Fibroblast of gingiva (primary cell): ENCODE data around the gene NELFA.
A peak's percentile ranks its signal among the peaks of the same experiment; 100 is the strongest.

Source experiments
- DNase-seq: peaks from one replicate; pipeline ENCODE4 v3.0.0-alpha.2; 2011; ENCODE audit warnings: low read depth

Gene NELFA

GRCh38 chr4:1982124-1983052 lies 26.4 kb downstream of the NELFA start:
- no peak for DNase-seq

- peak; percentile 15 for DNase-seq
Observed at GRCh38 chr4:1981251-1982058, 27.3 kb downstream of the NELFA start.

DNA sequence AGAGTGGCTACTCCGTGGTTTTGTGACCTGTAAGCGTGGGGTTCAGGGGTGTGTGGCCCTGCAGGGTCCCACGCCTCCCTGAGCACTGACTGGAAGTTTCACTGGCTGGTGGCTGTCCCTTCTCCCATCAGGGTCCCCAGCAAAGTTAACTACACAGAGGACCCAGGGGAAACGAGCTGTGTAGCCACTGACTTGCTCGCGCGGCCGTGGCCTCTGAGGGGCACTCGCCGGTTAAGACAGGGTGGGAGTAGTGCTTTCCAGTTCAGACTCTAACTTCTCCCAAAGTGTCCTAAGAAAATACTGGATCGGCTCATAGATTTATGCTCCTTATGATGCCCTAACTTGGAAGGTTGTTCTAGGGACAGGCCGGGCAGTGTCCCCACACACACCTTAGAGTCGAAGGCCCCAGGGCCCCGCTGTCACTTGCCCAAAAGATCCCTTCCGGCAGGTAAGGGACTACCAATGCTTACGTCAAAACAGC lies 28.2 kb downstream of the NELFA start:
- no peak for DNase-seq

- no peak for DNase-seq
Observed at GRCh38 chr4:1979477-1980196, 29.1 kb downstream of the NELFA start.

DNA sequence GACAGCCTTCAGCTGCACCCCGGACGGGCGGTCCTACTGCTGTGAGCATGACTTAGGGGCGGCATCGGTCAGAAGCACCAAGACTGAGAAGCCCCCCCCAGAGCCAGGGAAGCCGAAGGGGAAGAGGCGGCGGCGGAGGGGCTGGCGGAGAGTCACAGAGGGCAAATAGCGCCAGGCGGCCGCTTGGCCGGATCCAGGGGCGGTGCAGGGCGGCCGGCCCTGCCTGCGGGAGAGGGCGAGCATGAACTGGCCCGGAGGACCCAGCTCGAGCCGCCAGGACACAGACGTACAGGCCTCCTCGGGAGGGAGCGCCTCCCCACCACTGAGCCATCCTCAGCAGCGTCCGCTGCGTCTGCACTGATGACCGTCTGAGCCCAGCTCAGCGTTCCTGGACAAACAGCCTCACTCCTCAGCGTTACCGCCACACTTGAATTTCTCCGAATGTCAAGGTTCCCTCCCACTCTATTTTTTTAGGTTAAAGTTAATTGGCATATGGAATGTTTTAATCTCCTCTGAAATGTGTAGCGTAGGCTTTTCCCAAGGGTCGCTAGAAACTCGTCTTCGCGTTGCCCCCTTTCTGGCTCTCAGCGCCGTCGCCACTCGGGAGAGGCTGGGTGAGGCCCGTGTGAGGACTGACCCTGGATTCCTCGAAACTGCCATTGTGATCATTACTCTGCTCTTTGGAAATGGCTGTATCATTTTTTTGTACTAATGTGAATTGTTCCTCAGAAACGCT lies 29.9 kb downstream of the NELFA start:
- DNase-seq: no peak

DNA sequence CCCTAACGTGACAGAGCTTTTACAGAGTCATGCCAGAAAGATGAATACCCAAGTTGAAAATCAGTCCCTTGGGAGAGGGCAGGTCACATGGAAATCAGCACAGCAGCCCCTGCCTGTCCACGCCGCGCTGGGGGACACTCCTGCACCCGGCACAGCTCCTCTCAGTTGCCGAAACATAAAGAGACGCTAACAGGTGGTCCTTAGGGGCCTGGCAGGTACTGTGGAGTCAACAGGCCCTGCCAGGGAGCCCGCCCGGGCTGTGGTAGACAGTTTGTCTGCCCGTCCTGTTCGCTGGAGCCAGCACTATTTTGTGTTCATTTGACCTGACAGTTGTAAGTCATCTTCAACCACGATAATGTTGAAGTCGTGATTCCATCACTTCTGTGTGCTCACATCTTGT lies 30.5 kb downstream of the NELFA start:
- DNase-seq: no peak

DNA sequence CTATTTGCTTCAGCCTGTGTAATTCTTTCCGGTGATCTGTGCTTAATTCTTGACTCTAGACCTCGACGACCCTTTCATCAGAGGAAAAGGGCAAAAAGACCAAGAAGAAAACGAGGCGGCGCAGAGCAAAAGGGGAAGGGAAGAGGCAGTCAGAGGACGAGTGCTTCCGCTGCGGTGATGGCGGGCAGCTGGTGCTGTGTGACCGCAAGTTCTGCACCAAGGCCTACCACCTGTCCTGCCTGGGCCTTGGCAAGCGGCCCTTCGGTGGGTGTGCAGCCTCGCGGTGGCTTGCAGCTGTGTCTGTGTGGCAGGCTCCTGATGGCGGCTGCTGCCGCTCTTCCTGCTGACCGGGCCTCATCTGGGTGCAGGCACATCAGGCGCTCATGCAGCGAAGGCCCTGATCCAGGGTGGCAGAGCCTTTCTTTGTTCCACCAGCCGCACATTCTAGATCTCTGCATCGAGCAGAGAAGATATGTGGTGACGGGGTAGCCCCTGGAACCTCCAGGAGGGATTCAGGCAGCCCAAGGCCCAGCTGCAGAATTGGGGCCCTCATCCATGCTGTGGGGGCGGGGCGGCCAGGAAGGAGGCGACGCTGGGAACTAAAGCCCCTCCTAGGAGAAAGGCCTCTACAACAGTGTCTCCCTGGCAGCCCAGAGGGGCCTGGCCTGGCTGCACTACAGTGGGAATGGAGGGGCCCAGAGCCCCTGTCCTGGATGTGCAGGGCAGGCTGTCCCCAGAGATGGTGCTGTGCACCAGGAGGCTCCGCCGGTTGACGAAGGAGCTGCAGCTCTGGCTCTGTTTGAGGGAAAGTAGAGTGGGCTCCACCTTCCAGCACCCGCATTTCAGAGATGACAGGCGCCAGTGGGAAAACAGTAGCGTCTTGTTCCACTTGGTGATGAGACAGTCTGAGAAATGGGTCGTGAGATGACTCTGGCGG lies 32.1 kb downstream of the NELFA start:
- DNase-seq: no peak

GRCh38 chr4:1975880-1976279 lies 32.9 kb downstream of the NELFA start:
- DNase-seq: no peak

- no peak for DNase-seq
Observed at GRCh38 chr4:1975391-1975801, 33.4 kb downstream of the NELFA start.

DNA sequence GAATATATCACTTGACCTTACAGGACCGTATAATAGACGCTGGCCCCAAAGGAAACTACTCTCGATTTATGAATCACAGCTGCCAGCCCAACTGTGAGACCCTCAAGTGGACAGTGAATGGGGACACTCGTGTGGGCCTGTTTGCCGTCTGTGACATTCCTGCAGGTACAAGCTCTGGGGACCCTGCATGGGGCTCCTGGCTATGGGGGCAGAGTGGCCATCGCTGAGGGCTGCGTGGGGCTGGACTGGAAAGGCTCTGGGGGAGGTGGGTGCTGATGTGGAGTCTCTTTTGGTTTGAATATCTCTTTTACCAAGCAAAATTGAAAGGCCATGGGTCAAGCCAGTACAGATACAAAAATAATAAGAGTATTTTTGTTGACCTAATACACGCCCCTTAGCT lies 33.9 kb downstream of the NELFA start:
- no peak for DNase-seq

DNA sequence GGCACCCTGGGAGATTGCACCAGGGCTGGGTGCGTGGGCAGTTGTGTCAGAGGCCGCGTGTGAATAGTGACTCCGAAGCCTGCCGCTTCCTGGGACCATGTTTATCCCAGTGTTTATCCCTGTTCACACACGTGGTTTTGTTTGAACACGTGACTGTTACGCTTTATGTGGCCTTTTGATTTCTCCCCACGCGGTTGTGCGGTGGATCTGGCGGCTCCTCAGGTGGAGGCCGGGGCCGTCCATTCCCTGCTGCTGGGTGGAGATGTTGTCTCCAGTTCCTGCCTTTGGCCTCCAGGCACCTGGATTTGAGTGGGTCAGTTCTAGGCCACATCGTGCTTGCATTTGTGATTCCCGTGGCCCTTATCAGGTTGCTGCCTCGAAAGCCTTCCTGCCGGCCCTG lies 35.1 kb downstream of the NELFA start:
- DNase-seq: no peak

DNA sequence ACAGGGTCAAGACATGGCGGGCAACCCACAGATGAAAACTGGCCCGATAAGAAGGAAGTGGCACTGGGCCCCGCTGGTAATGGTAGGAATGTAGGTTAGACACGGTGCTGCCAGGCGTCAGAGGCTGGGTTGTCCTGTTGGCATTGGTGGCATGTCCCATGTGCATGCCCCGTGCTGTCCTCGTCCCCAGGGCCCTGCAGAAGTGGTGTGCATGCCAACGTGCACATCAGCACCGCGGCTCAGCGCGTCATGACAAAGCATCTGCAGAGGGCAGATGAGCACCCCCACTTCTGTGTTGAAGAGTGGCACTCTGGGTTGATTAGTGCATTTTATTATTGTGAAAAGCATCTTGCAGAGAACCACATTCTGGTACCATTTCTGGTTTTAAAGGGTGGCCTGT lies 35.6 kb downstream of the NELFA start:
- DNase-seq: no peak

GRCh38 chr4:1972414-1972813 lies 36.4 kb downstream of the NELFA start:
- DNase-seq: no peak

DNA sequence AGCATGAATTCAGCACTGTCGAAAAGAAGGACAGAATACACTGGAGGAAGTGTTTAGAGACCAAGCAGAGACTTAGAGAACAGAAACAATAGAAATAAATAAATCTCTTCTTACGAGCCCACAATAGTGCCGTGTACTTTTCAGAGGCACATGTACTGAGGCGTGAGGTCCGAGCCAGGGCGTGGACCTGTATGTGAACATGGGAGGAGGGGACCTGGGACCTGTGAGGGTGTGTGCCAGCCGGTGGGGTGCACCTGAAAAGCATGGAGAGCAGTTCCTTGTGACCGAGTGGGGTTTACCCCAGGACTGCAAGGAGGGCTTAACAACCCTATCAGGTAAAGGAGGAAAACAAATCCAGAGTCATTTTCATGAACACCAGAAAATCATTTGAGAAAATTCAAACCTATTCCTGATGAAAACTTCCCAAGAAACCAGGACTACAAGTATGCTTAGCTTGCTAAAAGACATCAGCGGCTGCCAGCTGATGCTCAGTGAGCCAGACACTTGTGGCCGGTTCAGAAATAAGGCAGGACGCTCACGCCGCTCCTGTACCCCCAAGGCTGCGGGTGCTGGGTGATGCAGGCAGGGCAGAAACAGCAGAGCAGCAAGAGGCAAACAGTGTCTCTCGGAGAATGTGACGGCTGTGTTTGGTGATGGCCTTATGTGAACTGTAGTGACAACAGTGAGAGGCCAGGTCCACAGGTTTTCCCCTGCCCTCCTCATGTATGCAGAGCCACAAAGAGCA lies 37.1 kb downstream of the NELFA start:
- no peak for DNase-seq

- no peak for DNase-seq
Observed at GRCh38 chr4:1970926-1971325, 37.8 kb downstream of the NELFA start.

GRCh38 chr4:1969928-1970723 lies 38.6 kb downstream of the NELFA start:
- DNase-seq: no peak

- DNase-seq: no peak
Observed at GRCh38 chr4:1968686-1969295, 40.0 kb downstream of the NELFA start.

DNA sequence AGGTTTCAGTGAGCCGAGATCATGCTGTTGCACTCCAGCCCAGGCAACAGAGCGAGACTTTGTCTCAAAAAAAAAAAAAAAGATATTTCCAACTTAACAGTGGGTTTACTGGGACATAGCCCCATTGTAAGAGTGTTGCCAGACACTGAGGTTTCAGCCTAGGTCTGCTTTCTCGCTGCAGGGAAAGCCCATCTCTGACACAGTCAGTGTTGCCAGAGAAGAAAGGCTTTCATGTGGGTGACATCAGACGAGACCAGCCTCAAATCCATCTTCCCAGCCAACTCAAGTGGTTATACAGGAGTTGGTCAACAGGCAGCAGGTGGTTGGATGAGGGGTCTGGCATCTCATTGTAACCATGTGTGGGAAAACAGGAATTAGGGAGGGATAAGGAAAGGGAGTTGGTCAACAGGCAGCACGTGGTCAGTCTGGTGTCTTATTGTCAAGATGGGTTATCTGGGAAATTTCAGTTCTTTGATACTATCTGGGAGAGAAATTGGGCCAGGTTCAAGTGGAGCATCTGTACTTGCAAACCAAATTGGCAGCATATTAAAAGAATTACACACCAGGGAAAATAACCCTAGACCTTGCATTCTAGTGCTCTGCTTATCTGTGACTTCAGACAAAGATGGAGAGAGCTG lies 41.1 kb downstream of the NELFA start:
- no peak for DNase-seq
